GM06990 (cell line): ENCODE data around the gene IFI44L.

Experiments used
- DNase-seq: peaks from one replicate; pipeline ENCODE4 v3.0.0-alpha.2; 2011; ENCODE audit not compliant: insufficient read length; ENCODE audit errors: extremely low read depth
- H3K27me3 ChIP-seq: replicated peaks from 2 replicates; pipeline ENCODE4 v1.6.0; 2011; ENCODE audit warnings: low read length; ENCODE audit not compliant: control insufficient read depth, insufficient read depth
- H3K36me3 ChIP-seq: 2 replicates; pipeline ENCODE4 v1.5.1; 2011; ENCODE audit warnings: low read length; ENCODE audit not compliant: control insufficient read depth, insufficient read depth
- H3K4me3 ChIP-seq: replicated peaks from 2 replicates; pipeline ENCODE4 v1.5.1; 2011; ENCODE audit warnings: low read depth, mild to moderate bottlenecking, control low read depth, low read length
- TF ChIP-seq, protein P1 (sequence below): IDR thresholded peaks from 2 replicates; pipeline ENCODE4 v1.5.1; 2011; ENCODE audit warnings: low read length, control low read depth, mild to moderate bottlenecking, inconsistent platforms; ENCODE audit not compliant: insufficient read depth, poor library complexity, severe bottlenecking

Gene IFI44L

DNA sequence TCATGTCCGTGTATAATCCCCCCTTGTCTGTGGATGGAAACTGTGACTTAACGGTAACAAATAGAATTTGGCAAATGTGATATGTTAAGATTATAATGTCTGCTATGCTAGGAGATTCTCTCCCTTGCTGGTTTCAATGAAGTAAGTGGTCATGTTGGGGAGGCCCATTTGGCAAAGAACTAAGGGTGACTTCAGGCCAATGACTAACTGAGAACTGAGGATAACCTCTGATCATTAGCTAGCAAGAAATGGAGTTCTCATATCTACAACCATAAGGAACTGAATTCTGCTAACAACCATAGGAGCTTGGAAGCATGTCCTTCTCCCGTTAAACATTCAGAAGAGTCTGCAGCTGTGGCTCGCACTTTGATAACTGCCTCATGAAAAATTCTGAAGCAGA, 2.3 kb downstream of the IFI44L start:
- no peaks in the 10 kb centered on the region; the same call in none of the 2 replicates for H3K36me3 ChIP-seq
- no peaks in the 10 kb centered on the region for H3K27me3 ChIP-seq
- TF ChIP-seq, protein P1, sequence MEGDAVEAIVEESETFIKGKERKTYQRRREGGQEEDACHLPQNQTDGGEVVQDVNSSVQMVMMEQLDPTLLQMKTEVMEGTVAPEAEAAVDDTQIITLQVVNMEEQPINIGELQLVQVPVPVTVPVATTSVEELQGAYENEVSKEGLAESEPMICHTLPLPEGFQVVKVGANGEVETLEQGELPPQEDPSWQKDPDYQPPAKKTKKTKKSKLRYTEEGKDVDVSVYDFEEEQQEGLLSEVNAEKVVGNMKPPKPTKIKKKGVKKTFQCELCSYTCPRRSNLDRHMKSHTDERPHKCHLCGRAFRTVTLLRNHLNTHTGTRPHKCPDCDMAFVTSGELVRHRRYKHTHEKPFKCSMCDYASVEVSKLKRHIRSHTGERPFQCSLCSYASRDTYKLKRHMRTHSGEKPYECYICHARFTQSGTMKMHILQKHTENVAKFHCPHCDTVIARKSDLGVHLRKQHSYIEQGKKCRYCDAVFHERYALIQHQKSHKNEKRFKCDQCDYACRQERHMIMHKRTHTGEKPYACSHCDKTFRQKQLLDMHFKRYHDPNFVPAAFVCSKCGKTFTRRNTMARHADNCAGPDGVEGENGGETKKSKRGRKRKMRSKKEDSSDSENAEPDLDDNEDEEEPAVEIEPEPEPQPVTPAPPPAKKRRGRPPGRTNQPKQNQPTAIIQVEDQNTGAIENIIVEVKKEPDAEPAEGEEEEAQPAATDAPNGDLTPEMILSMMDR: no peak
- peak overlapping the region; percentile 86 for H3K4me3 ChIP-seq
- no peak for DNase-seq

DNA sequence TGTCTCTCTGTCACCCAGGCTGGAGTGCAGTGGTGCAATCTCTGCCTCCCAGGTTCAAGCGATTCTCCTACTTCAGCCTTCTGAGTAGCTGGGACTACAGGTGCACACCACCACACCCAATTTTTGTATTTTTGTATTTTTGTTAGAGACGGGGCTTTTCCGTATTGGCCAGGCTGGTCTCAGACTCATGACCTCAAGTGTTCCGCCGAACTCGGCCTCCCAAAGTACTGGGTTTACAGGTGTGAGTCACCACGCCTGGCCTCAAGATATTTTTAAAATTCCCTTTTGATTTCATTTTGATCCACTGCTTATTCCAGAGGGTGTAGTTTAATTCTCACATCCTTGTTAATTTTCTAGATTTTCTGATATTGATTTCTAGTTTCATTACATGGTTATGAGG, 3.8 kb downstream of the IFI44L start:
- TF ChIP-seq, protein P1: no peak
- Histone ChIP-seq H3K36me3 (peaks cover 3% of the 10 kb centered on the region), H3K4me3 (peak overlapping the region; percentile 86), H3K27me3 (no peaks in the 10 kb centered on the region)
- DNase-seq: no peak

DNA sequence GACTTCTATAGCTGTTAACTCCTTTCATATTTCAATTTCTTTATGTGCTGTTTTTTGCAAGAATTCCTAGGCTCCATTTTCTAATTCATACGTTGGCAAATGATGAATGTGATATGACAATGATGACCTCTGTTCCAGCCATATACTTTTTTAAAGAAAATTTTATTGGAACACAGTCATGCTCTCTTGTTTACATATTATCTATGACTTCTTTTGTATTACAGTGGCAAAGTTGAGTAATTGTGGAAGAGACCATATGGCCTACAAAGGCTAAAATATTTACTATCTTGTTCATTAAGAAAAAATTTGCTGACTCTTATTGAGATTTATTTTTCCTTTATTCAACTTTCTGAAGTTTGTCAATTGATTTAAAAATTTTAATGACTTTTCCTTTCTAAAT, 7.1 kb downstream of the IFI44L start:
- Histone ChIP-seq H3K27me3 (no peaks in the 10 kb centered on the region), H3K4me3 (no peak overlapping the region), H3K36me3 (peaks cover 3% of the 10 kb centered on the region)
- no peak for DNase-seq
- TF ChIP-seq, protein P1: no peak

DNA sequence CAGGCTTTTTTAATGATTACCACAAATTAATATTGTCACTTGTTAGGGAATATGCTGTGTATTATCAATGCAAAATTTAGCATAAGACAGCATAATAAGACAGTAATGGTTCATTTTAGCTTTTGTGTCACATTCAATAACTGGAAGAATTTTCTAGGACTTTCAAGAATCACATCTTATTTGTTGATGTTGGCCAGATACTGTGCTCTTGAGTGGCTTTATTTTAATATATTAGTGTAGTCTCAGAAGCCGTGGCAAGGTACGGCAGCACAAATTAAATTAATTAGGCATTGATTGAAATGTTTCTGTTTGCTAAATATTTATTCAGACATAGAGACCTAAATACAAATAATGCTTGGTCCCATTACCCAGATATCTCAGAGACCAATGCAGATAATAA, 10.4 kb downstream of the IFI44L start:
- Histone ChIP-seq H3K27me3 (no peaks in the 10 kb centered on the region), H3K4me3 (no peak overlapping the region), H3K36me3 (peaks cover 5% of the 10 kb centered on the region)
- DNase-seq: no peak
- TF ChIP-seq, protein P1: no peak

DNA sequence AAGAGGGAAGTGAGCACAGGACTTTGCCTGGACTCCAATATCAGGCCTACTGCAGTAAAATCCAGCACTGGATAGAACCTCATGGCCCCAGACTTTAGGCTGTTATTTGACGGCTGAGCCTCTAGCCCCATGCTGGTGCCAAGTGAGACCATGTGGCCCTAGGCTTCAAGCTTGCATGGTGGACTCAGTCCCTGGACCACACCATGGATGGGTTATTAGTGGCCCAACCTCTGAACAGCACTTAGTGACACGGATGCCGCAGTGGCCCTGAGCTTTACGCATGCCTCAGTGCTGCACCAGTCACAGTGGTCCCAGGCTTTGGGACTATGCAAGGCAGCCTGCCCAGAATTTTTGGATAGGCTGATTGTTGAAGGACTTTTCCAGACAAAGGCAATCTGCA, 13.0 kb downstream of the IFI44L start:
- no peaks in the 10 kb centered on the region for H3K27me3 ChIP-seq
- no peak for DNase-seq
- TF ChIP-seq, protein P1: no peak
- peaks cover 5% of the 10 kb centered on the region for H3K36me3 ChIP-seq
- no peak overlapping the region for H3K4me3 ChIP-seq

DNA sequence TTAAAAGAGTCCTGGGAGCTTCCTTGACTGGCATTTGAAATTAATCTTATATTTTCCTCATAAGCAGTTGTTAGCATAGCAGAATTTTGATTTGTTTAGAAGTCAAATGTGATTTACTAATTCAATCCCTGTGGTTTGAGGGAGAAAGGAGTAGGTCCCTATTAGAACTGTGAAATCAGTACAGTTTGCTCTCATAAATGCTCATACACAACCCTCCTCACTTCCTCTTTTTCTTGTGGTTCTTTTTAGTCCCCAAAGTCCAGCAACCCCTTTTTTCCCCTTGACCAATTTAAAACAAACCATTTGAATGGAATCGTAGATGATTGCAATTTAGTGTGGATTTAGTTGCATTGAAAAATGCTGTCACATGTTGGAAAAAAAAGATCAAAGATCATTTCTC, 20.2 kb downstream of the IFI44L start:
- Histone ChIP-seq H3K4me3 (no peak overlapping the region), H3K36me3 (peaks cover 4% of the 10 kb centered on the region), H3K27me3 (no peaks in the 10 kb centered on the region)
- no peak for DNase-seq
- TF ChIP-seq, protein P1: no peak
